Smooth muscle cell (in vitro differentiated cells): ENCODE data around the gene ELAVL1. TPM values are rescaled to one million over a fixed set of nuclear protein-coding genes. Genes with fewer than 3 reads are reported as not detected.

Source experiments
- DNase-seq: peaks from one replicate; lab custom pipeline; 2025; ENCODE audit not compliant: unreplicated experiment; lab: John Stamatoyannopoulos, UW
- H2AFZ ChIP-seq: fragments of 200-600 bp; sonication (generic); 2 replicates; pipeline ENCODE4 v1.6.0; 2016; ENCODE audit warnings: antibody characterized with exemption, low read depth, mild to moderate bottlenecking
- H3F3A ChIP-seq: fragments of 200-600 bp; sonication (generic); 2 replicates; pipeline ENCODE4 v1.6.0; 2017; ENCODE audit warnings: antibody characterized with exemption, low read depth
- H3K27ac ChIP-seq: fragments of 200-600 bp; sonication (generic); 2 replicates; pipeline ENCODE4 v1.5.1; 2016; ENCODE audit warnings: low read depth, mild to moderate bottlenecking
- H3K27me3 ChIP-seq: fragments of 200-600 bp; sonication (generic); 2 replicates; pipeline ENCODE4 v1.6.1; 2016; ENCODE audit warnings: low read depth, mild to moderate bottlenecking
- H3K36me3 ChIP-seq: fragments of 200-600 bp; sonication (generic); 2 replicates; pipeline ENCODE4 v1.5.1; 2016; ENCODE audit warnings: low read depth
- H3K4me1 ChIP-seq: fragments of 200-600 bp; sonication (generic); 2 replicates; pipeline ENCODE4 v1.5.1; 2016; ENCODE audit warnings: low read depth
- H3K4me2 ChIP-seq: fragments of 200-600 bp; sonication (generic); 2 replicates; pipeline ENCODE4 v1.6.0; 2016; ENCODE audit warnings: mild to moderate bottlenecking
- H3K4me3 ChIP-seq: fragments of 200-600 bp; sonication (generic); 2 replicates; pipeline ENCODE4 v1.5.1; 2016; ENCODE audit warnings: mild to moderate bottlenecking
- H3K79me2 ChIP-seq: fragments of 200-600 bp; sonication (generic); 2 replicates; pipeline ENCODE4 v1.6.0; 2016; ENCODE audit warnings: low read depth, mild to moderate bottlenecking
- H3K9ac ChIP-seq: fragments of 200-600 bp; sonication (generic); 2 replicates; pipeline ENCODE4 v1.6.0; 2016; ENCODE audit warnings: low read depth
- H3K9me3 ChIP-seq: fragments of 200-600 bp; sonication (generic); replicated peaks from 2 replicates; pipeline ENCODE4 v1.5.1; 2016; ENCODE audit warnings: low read depth
- H4K20me1 ChIP-seq: fragments of 200-600 bp; sonication (generic); 2 replicates; pipeline ENCODE4 v1.6.0; 2016; ENCODE audit warnings: low read depth
- CTCF ChIP-seq: fragments of 200-600 bp; sonication (generic); IDR thresholded peaks from 2 replicates; pipeline ENCODE4 v1.5.1; 2017; ENCODE audit warnings: borderline replicate concordance, mild to moderate bottlenecking, antibody characterized with exemption; ENCODE audit not compliant: insufficient read depth, poor library complexity, severe bottlenecking
- whole genome bisulfite sequencing: methylation state at CpG from one replicate; pipeline ENCODE4 v1.1.7; 2016; ENCODE audit warnings: low lambda C conversion rate; 5-methylcytosine and 5-hydroxymethylcytosine counted together
- polyA plus RNA-seq: library from polyadenylated mRNA; unstranded; fragments of >200 nt; fragmentation: Nextera tagmentation; extraction: Ambion mirVana; gene quantifications from 2 replicates; pipeline ENCODE4 v1.2.1, GENCODE V29; 2016
- total RNA-seq: library from RNA; depleted of rRNA; stranded (reverse); fragments of >200 nt; gene quantifications from 2 replicates; pipeline ENCODE4 v1.2.3, GENCODE V29; 2014

The ELAVL1 gene
- total and polyA plus RNA-seq, 2 experiments from 2014 or later = 47.9 to 90.7 TPM

- no peak for TF ChIP-seq CTCF
- H3K4me2 ChIP-seq = no peak overlapping the region
- H3F3A ChIP-seq = no peaks in the 10 kb centered on the region
- no peak for DNase-seq
- H3K9me3 ChIP-seq = no peaks in the 10 kb centered on the region
- no peak overlapping the region for H3K9ac ChIP-seq
- no peak overlapping the region for H3K4me3 ChIP-seq
- H2AFZ ChIP-seq = no peak overlapping the region
- H3K36me3 ChIP-seq = no peaks in the 10 kb centered on the region
- no peak overlapping the region for H3K27ac ChIP-seq
- H3K27me3 ChIP-seq = no peaks in the 10 kb centered on the region
- H4K20me1 ChIP-seq = peaks cover 5% of the 10 kb centered on the region
- peaks cover 5% of the 10 kb centered on the region for H3K4me1 ChIP-seq
- peaks cover 31% of the 10 kb centered on the region for H3K79me2 ChIP-seq
- 98% methylated on average over 13 of the region's 13 CpGs for WGBS
Measured at GRCh38 chr19:7940841-7941240, 64.6 kb downstream of the ELAVL1 start.

- Histone ChIP-seq H3K9me3 (no peaks in the 10 kb centered on the region), H3K4me2 (no peak overlapping the region), H4K20me1 (no peaks in the 10 kb centered on the region), H3K27ac (no peak overlapping the region), H3K4me3 (no peak overlapping the region), H3F3A (peaks cover 5% of the 10 kb centered on the region), H3K79me2 (peaks cover 4% of the 10 kb centered on the region), H3K36me3 (no peaks in the 10 kb centered on the region), H3K4me1 (no peaks in the 10 kb centered on the region), H3K27me3 (no peaks in the 10 kb centered on the region), H2AFZ (no peak overlapping the region), H3K9ac (no peak overlapping the region)
- TF ChIP-seq CTCF = no peak
- 91% methylated on average over 21 of the region's 21 CpGs for WGBS
- DNase-seq = no peak
Measured at GRCh38 chr19:7934766-7935165, 70.7 kb downstream of the ELAVL1 start.

- Histone ChIP-seq H3K36me3 (no peaks in the 10 kb centered on the region), H3F3A (peaks cover 10% of the 10 kb centered on the region), H3K4me1 (no peaks in the 10 kb centered on the region), H3K27me3 (no peaks in the 10 kb centered on the region), H3K79me2 (peaks cover 4% of the 10 kb centered on the region), H3K9me3 (no peaks in the 10 kb centered on the region), H3K4me2 (no peak overlapping the region), H3K9ac (no peak overlapping the region), H3K4me3 (no peak overlapping the region), H2AFZ (no peak overlapping the region), H4K20me1 (no peaks in the 10 kb centered on the region), H3K27ac (no peak overlapping the region)
- no peak for DNase-seq
- WGBS = 96% methylated on average over 49 of the region's 55 CpGs
- no peak for TF ChIP-seq CTCF
Measured at GRCh38 chr19:7933828-7934725, 71.4 kb downstream of the ELAVL1 start.
